Gastrocnemius medialis (tissue), 4 donors: ENCODE measurements around the gene CACNA1A.

Experiments used
- POLR2A ChIP-seq, 2 donors: fragments of 450-650 bp; IDR thresholded peaks; one replicate each; pipeline ENCODE4 v1.6.1; 2017; ENCODE audit warnings: antibody characterized with exemption in 2 of 2, mild to moderate bottlenecking in 2 of 2, moderate library complexity in 2 of 2
- TF ChIP-seq, protein P1 (sequence below), 5 experiments: fragments of 450-650 bp in 3 of 5; fragments of 200-600 bp in 2 of 5; sonication (generic) in 2 of 5; IDR thresholded peaks in 4 of 5; conservative IDR thresholded peaks in 1 of 5; 1 replicate in 4 of 5; 2 replicates in 1 of 5; pipeline ENCODE4 v1.5.1; 2016 to 2019; ENCODE audit warnings: antibody characterized with exemption in 5 of 5, mild to moderate bottlenecking in 3 of 5, moderate library complexity in 3 of 5

GRCh38 chr19:13337181-13337580 is 169.1 kb downstream of the CACNA1A start:
- TF ChIP-seq, protein P1, sequence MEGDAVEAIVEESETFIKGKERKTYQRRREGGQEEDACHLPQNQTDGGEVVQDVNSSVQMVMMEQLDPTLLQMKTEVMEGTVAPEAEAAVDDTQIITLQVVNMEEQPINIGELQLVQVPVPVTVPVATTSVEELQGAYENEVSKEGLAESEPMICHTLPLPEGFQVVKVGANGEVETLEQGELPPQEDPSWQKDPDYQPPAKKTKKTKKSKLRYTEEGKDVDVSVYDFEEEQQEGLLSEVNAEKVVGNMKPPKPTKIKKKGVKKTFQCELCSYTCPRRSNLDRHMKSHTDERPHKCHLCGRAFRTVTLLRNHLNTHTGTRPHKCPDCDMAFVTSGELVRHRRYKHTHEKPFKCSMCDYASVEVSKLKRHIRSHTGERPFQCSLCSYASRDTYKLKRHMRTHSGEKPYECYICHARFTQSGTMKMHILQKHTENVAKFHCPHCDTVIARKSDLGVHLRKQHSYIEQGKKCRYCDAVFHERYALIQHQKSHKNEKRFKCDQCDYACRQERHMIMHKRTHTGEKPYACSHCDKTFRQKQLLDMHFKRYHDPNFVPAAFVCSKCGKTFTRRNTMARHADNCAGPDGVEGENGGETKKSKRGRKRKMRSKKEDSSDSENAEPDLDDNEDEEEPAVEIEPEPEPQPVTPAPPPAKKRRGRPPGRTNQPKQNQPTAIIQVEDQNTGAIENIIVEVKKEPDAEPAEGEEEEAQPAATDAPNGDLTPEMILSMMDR (IDR thresholded peaks at IDR 0.05 in 4 of 5, conservative IDR thresholded peaks at IDR 0.05 in 1 of 5) = no peak
- no peak for TF ChIP-seq POLR2A (IDR thresholded peaks at IDR 0.05)
